Smooth muscle cell (in vitro differentiated cells): ENCODE results near the gene LZTR1. TPM values are rescaled to one million over a fixed set of nuclear protein-coding genes. Genes with fewer than 3 reads are reported as not detected.

Experiments used
- DNase-seq: peaks from one replicate; lab custom pipeline; 2025; ENCODE audit not compliant: unreplicated experiment; lab: John Stamatoyannopoulos, UW
- H2AFZ ChIP-seq: fragments of 200-600 bp; sonication (generic); 2 replicates; pipeline ENCODE4 v1.6.0; 2016; ENCODE audit warnings: antibody characterized with exemption, low read depth, mild to moderate bottlenecking
- H3F3A ChIP-seq: fragments of 200-600 bp; sonication (generic); 2 replicates; pipeline ENCODE4 v1.6.0; 2017; ENCODE audit warnings: antibody characterized with exemption, low read depth
- H3K27ac ChIP-seq: fragments of 200-600 bp; sonication (generic); 2 replicates; pipeline ENCODE4 v1.5.1; 2016; ENCODE audit warnings: low read depth, mild to moderate bottlenecking
- H3K27me3 ChIP-seq: fragments of 200-600 bp; sonication (generic); 2 replicates; pipeline ENCODE4 v1.6.1; 2016; ENCODE audit warnings: low read depth, mild to moderate bottlenecking
- H3K36me3 ChIP-seq: fragments of 200-600 bp; sonication (generic); 2 replicates; pipeline ENCODE4 v1.5.1; 2016; ENCODE audit warnings: low read depth
- H3K4me1 ChIP-seq: fragments of 200-600 bp; sonication (generic); 2 replicates; pipeline ENCODE4 v1.5.1; 2016; ENCODE audit warnings: low read depth
- H3K4me2 ChIP-seq: fragments of 200-600 bp; sonication (generic); 2 replicates; pipeline ENCODE4 v1.6.0; 2016; ENCODE audit warnings: mild to moderate bottlenecking
- H3K4me3 ChIP-seq: fragments of 200-600 bp; sonication (generic); 2 replicates; pipeline ENCODE4 v1.5.1; 2016; ENCODE audit warnings: mild to moderate bottlenecking
- H3K79me2 ChIP-seq: fragments of 200-600 bp; sonication (generic); 2 replicates; pipeline ENCODE4 v1.6.0; 2016; ENCODE audit warnings: low read depth, mild to moderate bottlenecking
- H3K9ac ChIP-seq: fragments of 200-600 bp; sonication (generic); 2 replicates; pipeline ENCODE4 v1.6.0; 2016; ENCODE audit warnings: low read depth
- H3K9me3 ChIP-seq: fragments of 200-600 bp; sonication (generic); replicated peaks from 2 replicates; pipeline ENCODE4 v1.5.1; 2016; ENCODE audit warnings: low read depth
- H4K20me1 ChIP-seq: fragments of 200-600 bp; sonication (generic); 2 replicates; pipeline ENCODE4 v1.6.0; 2016; ENCODE audit warnings: low read depth
- WGBS: methylation state at CpG from one replicate; pipeline ENCODE4 v1.1.7; 2016; ENCODE audit warnings: low lambda C conversion rate; 5-methylcytosine and 5-hydroxymethylcytosine counted together
- polyA plus RNA-seq: library from polyadenylated mRNA; unstranded; fragments of >200 nt; fragmentation: Nextera tagmentation; extraction: Ambion mirVana; gene quantifications from 2 replicates; pipeline ENCODE4 v1.2.1, GENCODE V29; 2016
- total RNA-seq: library from RNA; depleted of rRNA; stranded (reverse); fragments of >200 nt; gene quantifications from 2 replicates; pipeline ENCODE4 v1.2.3, GENCODE V29; 2014
- TF ChIP-seq, protein P1 (sequence below): fragments of 200-600 bp; sonication (generic); IDR thresholded peaks from 2 replicates; pipeline ENCODE4 v1.5.1; 2017; ENCODE audit warnings: borderline replicate concordance, mild to moderate bottlenecking, antibody characterized with exemption; ENCODE audit not compliant: insufficient read depth, poor library complexity, severe bottlenecking

The LZTR1 gene
- total and polyA plus RNA-seq, 2 experiments from 2014 or later = 34.2 to 43.9 TPM

DNA sequence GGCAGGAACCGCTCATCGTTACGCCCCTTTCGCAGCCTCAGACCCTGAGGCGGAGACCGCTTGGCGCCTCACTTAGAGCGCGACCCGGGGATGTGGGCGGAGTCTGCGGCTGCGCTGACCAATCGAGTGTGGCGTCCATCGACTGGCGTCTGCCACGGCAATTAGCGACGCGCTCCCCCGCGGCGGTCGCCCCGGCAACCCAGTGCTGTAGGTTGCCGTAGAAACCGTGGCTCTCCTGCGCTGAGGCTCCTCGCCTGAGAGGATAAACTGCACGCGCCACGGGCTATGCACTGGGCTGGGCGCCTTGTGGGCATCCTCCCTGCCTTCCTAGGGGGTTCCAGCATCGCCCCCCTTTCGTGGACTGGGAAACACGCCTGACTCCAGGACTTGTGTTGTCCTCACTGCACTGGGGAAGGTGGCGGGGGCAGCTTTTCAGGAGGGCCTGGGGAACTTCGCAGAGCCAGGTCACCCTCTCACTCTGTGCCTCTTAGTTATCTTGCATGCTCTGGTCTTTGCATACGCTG is 32.2 kb downstream of the LZTR1 start:
- Histone ChIP-seq H3K4me1 (peaks cover 19% of the 10 kb centered on the region), H3K4me3 (peak overlapping the region; percentile 51), H3K9ac (peak overlapping the region; percentile 74), H3K36me3 (no peaks in the 10 kb centered on the region), H4K20me1 (no peaks in the 10 kb centered on the region), H2AFZ (no peak overlapping the region), H3K9me3 (no peaks in the 10 kb centered on the region), H3K27ac (peak overlapping the region; percentile 79), H3F3A (peaks cover 5% of the 10 kb centered on the region), H3K4me2 (peak overlapping the region; percentile 89), H3K27me3 (no peaks in the 10 kb centered on the region), H3K79me2 (no peaks in the 10 kb centered on the region)
- 3% methylated on average over 40 of the region's 40 CpGs for WGBS
- TF ChIP-seq, protein P1, sequence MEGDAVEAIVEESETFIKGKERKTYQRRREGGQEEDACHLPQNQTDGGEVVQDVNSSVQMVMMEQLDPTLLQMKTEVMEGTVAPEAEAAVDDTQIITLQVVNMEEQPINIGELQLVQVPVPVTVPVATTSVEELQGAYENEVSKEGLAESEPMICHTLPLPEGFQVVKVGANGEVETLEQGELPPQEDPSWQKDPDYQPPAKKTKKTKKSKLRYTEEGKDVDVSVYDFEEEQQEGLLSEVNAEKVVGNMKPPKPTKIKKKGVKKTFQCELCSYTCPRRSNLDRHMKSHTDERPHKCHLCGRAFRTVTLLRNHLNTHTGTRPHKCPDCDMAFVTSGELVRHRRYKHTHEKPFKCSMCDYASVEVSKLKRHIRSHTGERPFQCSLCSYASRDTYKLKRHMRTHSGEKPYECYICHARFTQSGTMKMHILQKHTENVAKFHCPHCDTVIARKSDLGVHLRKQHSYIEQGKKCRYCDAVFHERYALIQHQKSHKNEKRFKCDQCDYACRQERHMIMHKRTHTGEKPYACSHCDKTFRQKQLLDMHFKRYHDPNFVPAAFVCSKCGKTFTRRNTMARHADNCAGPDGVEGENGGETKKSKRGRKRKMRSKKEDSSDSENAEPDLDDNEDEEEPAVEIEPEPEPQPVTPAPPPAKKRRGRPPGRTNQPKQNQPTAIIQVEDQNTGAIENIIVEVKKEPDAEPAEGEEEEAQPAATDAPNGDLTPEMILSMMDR = no peak
- DNase-seq = peak; percentile 78

GRCh38 chr22:21014726-21015465 is 32.8 kb downstream of the LZTR1 start, which contains the start of gene P2RX6:
P2RX6 (plus strand) TSS chr22:21015165; CDS start chr22:21015175, 10 bp downstream.
- no peaks in the 10 kb centered on the region for H3K79me2 ChIP-seq
- peak within 1 kb of the TSS; percentile 89 for H3K4me2 ChIP-seq
- no peaks in the 10 kb centered on the region for H3K36me3 ChIP-seq
- no peaks in the 10 kb centered on the region for H3K9me3 ChIP-seq
- no peaks in the 10 kb centered on the region for H4K20me1 ChIP-seq
- peaks cover 5% of the 10 kb centered on the region for H3F3A ChIP-seq
- H3K9ac ChIP-seq = peak within 1 kb of the TSS; percentile 74
- no peaks in the 10 kb centered on the region for H3K27me3 ChIP-seq
- peaks cover 19% of the 10 kb centered on the region for H3K4me1 ChIP-seq
- TF ChIP-seq, protein P1 = no peak
- 22% methylated on average over 12 of the region's 12 CpGs for WGBS
- H3K4me3 ChIP-seq = peak within 1 kb of the TSS; percentile 51
- peak within 1 kb of the TSS; percentile 79 for H3K27ac ChIP-seq
- peak; percentile 34 for DNase-seq
- H2AFZ ChIP-seq = peak within 1 kb of the TSS; percentile 44

DNA sequence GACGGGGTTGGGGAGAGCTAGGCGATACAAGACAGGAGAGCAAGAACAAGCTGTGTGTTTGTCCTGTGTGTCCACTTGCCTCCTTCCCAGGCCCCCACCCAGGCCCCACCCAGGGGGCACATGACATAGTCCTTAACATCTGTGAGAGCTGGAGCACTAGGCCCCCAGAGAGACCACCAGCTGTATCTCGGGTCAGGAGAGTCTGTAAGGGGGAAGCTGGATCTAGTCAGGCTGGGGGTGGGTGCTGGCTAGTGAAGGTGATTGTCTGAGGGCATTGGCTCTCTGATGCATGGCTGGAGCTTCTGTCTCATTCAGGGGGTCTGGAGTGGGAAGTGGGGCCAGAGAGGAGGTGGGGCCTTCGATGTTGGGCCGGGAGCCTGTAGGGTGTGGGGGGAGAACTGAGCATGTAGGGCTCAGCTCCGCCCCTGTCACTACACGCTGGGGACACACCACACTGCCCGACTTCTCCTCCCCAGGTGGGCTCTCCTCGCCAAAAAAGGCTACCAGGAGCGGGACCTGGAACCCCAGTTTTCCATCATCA is 33.4 kb downstream of the LZTR1 start:
- Histone ChIP-seq H3K4me3 (peak overlapping the region; percentile 51), H2AFZ (no peak overlapping the region)

More for the DNA sequence above, 33.4 kb downstream of the LZTR1 start:
- Histone ChIP-seq H3K79me2 (no peaks in the 10 kb centered on the region), H3K4me2 (peak overlapping the region; percentile 89), H3K27ac (peak overlapping the region; percentile 79), H3K9me3 (no peaks in the 10 kb centered on the region), H3K27me3 (no peaks in the 10 kb centered on the region), H3K36me3 (no peaks in the 10 kb centered on the region), H3K9ac (no peak overlapping the region), H4K20me1 (no peaks in the 10 kb centered on the region), H3K4me1 (peaks cover 19% of the 10 kb centered on the region), H3F3A (peaks cover 5% of the 10 kb centered on the region)
- 85% methylated on average over 8 of the region's 10 CpGs for WGBS
- no peak for DNase-seq
- TF ChIP-seq, protein P1 = no peak
